Fibroblast of lung (primary cell): ENCODE measurements around the gene NSMF.

Experiments used
- CTCF ChIP-seq, 2 donors: IDR thresholded peaks in 1 of 2; conservative IDR thresholded peaks in 1 of 2; 1 replicate in 1 of 2; 2 replicates in 1 of 2; pipeline ENCODE4 v1.5.1; 2011 to 2012; ENCODE audit warnings: low read length in 2 of 2, control low read depth in 1 of 2, inconsistent platforms in 1 of 2, low read depth in 1 of 2, mild to moderate bottlenecking in 1 of 2
- EZH2 ChIP-seq: IDR thresholded peaks from 2 replicates; pipeline ENCODE4 v1.5.1; 2012; ENCODE audit warnings: low read length, control low read depth, mild to moderate bottlenecking; ENCODE audit errors: missing control alignments

GRCh38 chr9:137444106-137444790 lies 14.9 kb downstream of the NSMF start:
- TF ChIP-seq CTCF (conservative IDR thresholded peaks at IDR 0.05 in 1 of 2, IDR thresholded peaks at IDR 0.05 in 1 of 2; ENCODE audit: low read depth in 1 of 2, low read length in 2 of 2): no peak
- TF ChIP-seq EZH2: no peak
